IPS-20b (cell line): ENCODE measurements around the gene PDCL3.

Experiments used
- H3K27ac ChIP-seq: one replicate; pipeline ENCODE4 v1.5.1; 2013; ENCODE audit warnings: low read length
- H3K27me3 ChIP-seq: 2 replicates; pipeline ENCODE4 v1.6.1; 2013; ENCODE audit warnings: mild to moderate bottlenecking, low read length, inconsistent platforms; ENCODE audit not compliant: insufficient read depth
- H3K36me3 ChIP-seq: 2 replicates; pipeline ENCODE4 v1.6.1; 2013; ENCODE audit warnings: low read depth, mild to moderate bottlenecking, inconsistent platforms, low read length, moderate library complexity; ENCODE audit not compliant: insufficient read depth
- H3K4me1 ChIP-seq: 2 replicates; pipeline ENCODE4 v1.6.1; 2013; ENCODE audit warnings: mild to moderate bottlenecking, control low read depth, inconsistent platforms, low read length, moderate library complexity; ENCODE audit not compliant: insufficient read depth
- H3K4me3 ChIP-seq: 2 replicates; pipeline ENCODE4 v1.5.1; 2013; ENCODE audit warnings: mild to moderate bottlenecking, low read length, inconsistent platforms
- H3K9ac ChIP-seq: 2 replicates; pipeline ENCODE4 v1.6.1; 2013; ENCODE audit warnings: low read depth, mild to moderate bottlenecking, inconsistent platforms, low read length, moderate library complexity
- H3K9me3 ChIP-seq: 2 replicates; pipeline ENCODE4 v1.6.1; 2013; ENCODE audit warnings: mild to moderate bottlenecking, low read depth, low read length, inconsistent platforms; ENCODE audit not compliant: insufficient read depth

PDCL3 gene

DNA sequence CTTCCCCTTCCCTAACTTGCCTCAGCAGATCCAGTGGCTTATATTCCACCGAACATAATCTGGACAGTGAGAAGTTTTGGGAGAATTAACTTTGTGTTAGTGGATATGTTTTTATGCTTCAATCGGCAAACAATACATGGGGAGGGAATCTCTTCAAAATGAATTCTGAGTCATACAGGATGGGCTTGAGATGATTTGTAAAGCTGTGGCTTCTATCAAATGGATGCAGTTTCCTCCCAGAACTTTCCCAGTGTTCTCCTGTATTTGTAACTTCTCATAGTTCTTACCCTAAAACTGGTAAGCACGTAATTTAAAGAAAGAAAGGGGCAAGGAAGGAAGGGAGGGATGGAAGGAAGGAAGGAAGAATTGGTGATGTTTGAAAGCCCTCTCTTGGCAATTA, 36.8 kb downstream of the PDCL3 start:
- Histone ChIP-seq H3K9me3 (no peaks in the 10 kb centered on the region), H3K36me3 (no peaks in the 10 kb centered on the region), H3K4me1 (peaks cover 16% of the 10 kb centered on the region; the same call in 1 of the 2 replicates), H3K27ac (no peak overlapping the region), H3K27me3 (no peaks in the 10 kb centered on the region; the same call in 1 of the 2 replicates), H3K4me3 (no peak overlapping the region), H3K9ac (no peak overlapping the region)

- Histone ChIP-seq H3K36me3 (no peaks in the 10 kb centered on the region), H3K4me1 (peaks cover 16% of the 10 kb centered on the region; the same call in 1 of the 2 replicates), H3K4me3 (no peak overlapping the region), H3K27ac (no peak overlapping the region), H3K27me3 (no peaks in the 10 kb centered on the region; the same call in 1 of the 2 replicates), H3K9ac (no peak overlapping the region), H3K9me3 (no peaks in the 10 kb centered on the region)
These were observed 38.9 kb downstream of the PDCL3 start for GRCh38 chr2:100601661-100602060.

- no peaks in the 10 kb centered on the region for H3K36me3 ChIP-seq
- H3K9me3 ChIP-seq = no peaks in the 10 kb centered on the region
- peaks cover 16% of the 10 kb centered on the region; the same call in 1 of the 2 replicates for H3K4me1 ChIP-seq
- no peak overlapping the region for H3K27ac ChIP-seq
- H3K27me3 ChIP-seq = no peaks in the 10 kb centered on the region; the same call in 1 of the 2 replicates
- no peak overlapping the region for H3K9ac ChIP-seq
- peak overlapping the region; percentile 32; the same call in 1 of the 2 replicates for H3K4me3 ChIP-seq
These were observed 40.6 kb downstream of the PDCL3 start for GRCh38 chr2:100603414-100603813.

- no peak overlapping the region for H3K9ac ChIP-seq
These were observed 41.3 kb downstream of the PDCL3 start for GRCh38 chr2:100603948-100604633.

DNA sequence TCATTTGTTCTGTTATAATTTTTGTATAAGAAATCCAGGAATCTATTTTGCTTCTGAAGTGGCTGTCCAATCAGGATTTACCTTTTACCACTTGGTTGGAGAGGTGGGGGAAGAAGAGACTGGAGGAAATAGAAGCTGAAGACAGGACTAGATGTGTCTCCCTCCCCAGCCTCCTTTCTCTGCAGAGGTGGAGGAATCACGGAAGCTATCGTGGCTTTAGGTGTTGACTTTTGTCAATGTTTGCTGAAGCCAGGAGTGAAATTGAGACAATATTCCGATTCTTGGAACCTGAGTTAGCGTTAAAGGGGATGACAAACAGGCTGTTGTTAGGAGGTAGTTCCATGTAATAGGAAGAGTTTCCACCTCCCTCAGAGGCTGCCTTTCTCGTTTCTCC, 43.5 kb downstream of the PDCL3 start:
- H3K4me1 ChIP-seq = peaks cover 16% of the 10 kb centered on the region; the same call in 1 of the 2 replicates
- no peaks in the 10 kb centered on the region; the same call in 1 of the 2 replicates for H3K27me3 ChIP-seq
- H3K27ac ChIP-seq = no peak overlapping the region
- H3K9me3 ChIP-seq = no peaks in the 10 kb centered on the region
- 0 out of 2 replicates have a peak overlapping the region, but pooled peaks have one; percentile 18 for H3K9ac ChIP-seq
- H3K36me3 ChIP-seq = no peaks in the 10 kb centered on the region
- no peak overlapping the region for H3K4me3 ChIP-seq

More at GRCh38 chr2:100603948-100604633, 41.3 kb downstream of the PDCL3 start:
- no peaks in the 10 kb centered on the region; the same call in 1 of the 2 replicates for H3K27me3 ChIP-seq
- H3K27ac ChIP-seq = no peak overlapping the region
- H3K4me3 ChIP-seq = peak overlapping the region; percentile 32; the same call in 1 of the 2 replicates
- H3K36me3 ChIP-seq = no peaks in the 10 kb centered on the region
- peaks cover 16% of the 10 kb centered on the region; the same call in 1 of the 2 replicates for H3K4me1 ChIP-seq
- H3K9me3 ChIP-seq = no peaks in the 10 kb centered on the region

GRCh38 chr2:100606726-100607343, 44.0 kb downstream of the PDCL3 start:
- H3K27ac ChIP-seq = no peak overlapping the region
- H3K9ac ChIP-seq = 0 out of 2 replicates have a peak overlapping the region, but pooled peaks have one; percentile 18
- no peaks in the 10 kb centered on the region for H3K36me3 ChIP-seq
- H3K27me3 ChIP-seq = no peaks in the 10 kb centered on the region; the same call in 1 of the 2 replicates
- H3K4me3 ChIP-seq = no peak overlapping the region
- H3K9me3 ChIP-seq = no peaks in the 10 kb centered on the region
- peaks cover 16% of the 10 kb centered on the region; the same call in 1 of the 2 replicates for H3K4me1 ChIP-seq

GRCh38 chr2:100610381-100610831, 47.6 kb downstream of the PDCL3 start:
- Histone ChIP-seq H3K27ac (no peak overlapping the region), H3K9ac (no peak overlapping the region), H3K27me3 (no peaks in the 10 kb centered on the region), H3K4me1 (no peaks in the 10 kb centered on the region), H3K4me3 (no peak overlapping the region), H3K9me3 (no peaks in the 10 kb centered on the region), H3K36me3 (no peaks in the 10 kb centered on the region)

DNA sequence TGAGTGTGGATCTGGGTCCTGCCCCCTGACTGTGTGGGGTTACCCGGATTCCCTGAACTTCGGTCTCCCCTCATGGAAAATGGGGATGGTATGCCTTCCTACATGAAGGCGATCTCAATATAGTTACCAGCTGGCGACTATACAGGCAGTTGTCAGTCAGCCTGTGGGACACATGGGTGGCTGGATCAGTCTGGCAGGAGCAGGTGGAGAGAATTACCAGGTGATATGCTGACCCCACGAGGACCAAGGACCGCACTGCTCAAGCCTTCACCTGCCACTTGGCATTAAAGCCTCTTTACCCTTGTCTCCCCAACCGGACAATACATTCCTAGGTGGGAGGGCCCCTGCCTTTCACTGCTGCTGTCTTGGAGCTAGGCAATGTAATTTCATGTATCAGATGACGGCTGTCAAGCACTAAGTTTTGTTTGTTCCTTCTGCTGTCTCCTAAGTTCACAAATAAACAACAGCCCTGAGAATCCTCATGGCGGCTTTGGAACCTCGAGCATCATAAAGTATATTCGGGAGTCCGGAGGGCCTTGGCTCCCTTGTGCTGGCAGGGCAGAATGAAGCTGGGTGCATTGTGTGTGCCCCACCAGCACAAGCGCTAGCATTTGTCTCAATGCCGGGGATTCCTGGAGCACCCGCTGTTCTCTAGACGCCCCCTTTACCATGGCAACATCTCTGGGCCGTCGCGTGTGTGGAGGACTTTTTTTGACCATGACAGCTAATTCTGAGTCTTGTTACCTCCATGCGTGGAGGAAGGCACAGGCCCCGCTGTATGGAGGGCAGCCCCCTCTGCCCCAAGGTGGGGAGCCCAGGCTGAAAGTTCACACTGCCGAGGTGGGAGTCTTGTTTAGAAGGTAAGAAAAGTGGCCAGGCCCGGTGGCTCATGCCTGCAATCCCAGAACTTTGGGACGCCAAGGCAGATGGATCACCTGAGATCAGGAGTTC, 48.6 kb downstream of the PDCL3 start:
- no peak overlapping the region for H3K9ac ChIP-seq
- no peak overlapping the region for H3K27ac ChIP-seq
- H3K9me3 ChIP-seq = no peaks in the 10 kb centered on the region
- no peaks in the 10 kb centered on the region for H3K36me3 ChIP-seq
- H3K27me3 ChIP-seq = no peaks in the 10 kb centered on the region
- H3K4me1 ChIP-seq = no peaks in the 10 kb centered on the region
- no peak overlapping the region for H3K4me3 ChIP-seq

GRCh38 chr2:100612388-100613000, 49.7 kb downstream of the PDCL3 start:
- H3K36me3 ChIP-seq = no peaks in the 10 kb centered on the region
- H3K4me1 ChIP-seq = no peaks in the 10 kb centered on the region
- H3K27ac ChIP-seq = no peak overlapping the region
- no peak overlapping the region for H3K9ac ChIP-seq
- H3K9me3 ChIP-seq = no peaks in the 10 kb centered on the region
- H3K4me3 ChIP-seq = no peak overlapping the region
- H3K27me3 ChIP-seq = no peaks in the 10 kb centered on the region

GRCh38 chr2:100613719-100614118, 50.9 kb downstream of the PDCL3 start:
- H3K4me3 ChIP-seq = no peak overlapping the region
- no peak overlapping the region for H3K27ac ChIP-seq
- H3K9me3 ChIP-seq = no peaks in the 10 kb centered on the region

More at GRCh38 chr2:100613719-100614118, 50.9 kb downstream of the PDCL3 start:
- Histone ChIP-seq H3K36me3 (no peaks in the 10 kb centered on the region), H3K4me1 (no peaks in the 10 kb centered on the region), H3K27me3 (no peaks in the 10 kb centered on the region), H3K9ac (no peak overlapping the region)
